Stimulated activated naive CD4-positive, alpha-beta T cell treated with Interleukin-2 at 50 U/mL for 16 hours (primary cell): ENCODE measurements around the gene FMN1.
"Not testable (repeated sequence)": the region's sequence is repeated elsewhere in the genome, so short reads cannot be mapped to it uniquely, and the experiment has no call there.

ENCODE experiments used
- DNase-seq: peaks from one replicate; lab custom pipeline; 2025; lab: John Stamatoyannopoulos, UW

FMN1 gene

GRCh38 chr15:32967521-32967920 is 227.0 kb downstream of the FMN1 start:
- no peak for DNase-seq

GRCh38 chr15:32966512-32966911 is 228.0 kb downstream of the FMN1 start:
- no peak for DNase-seq

GRCh38 chr15:32965897-32966296 is 228.6 kb downstream of the FMN1 start:
- no peak for DNase-seq

GRCh38 chr15:32959077-32959476 is 235.4 kb downstream of the FMN1 start:
- no peak for DNase-seq

GRCh38 chr15:32957219-32957618 is 237.3 kb downstream of the FMN1 start:
- DNase-seq: no peak

- no peak for DNase-seq
These were observed 237.8 kb downstream of the FMN1 start for GRCh38 chr15:32956711-32957110.

- no peak for DNase-seq
These were observed 238.5 kb downstream of the FMN1 start for GRCh38 chr15:32956006-32956405.

- no peak for DNase-seq
These were observed 241.0 kb downstream of the FMN1 start for GRCh38 chr15:32953533-32953910.

GRCh38 chr15:32952901-32953532 is 241.5 kb downstream of the FMN1 start:
- no peak for DNase-seq

GRCh38 chr15:32951736-32952464 is 242.6 kb downstream of the FMN1 start:
- no peak for DNase-seq

GRCh38 chr15:32950051-32950450 is 244.5 kb downstream of the FMN1 start:
- not testable (repeated sequence) for DNase-seq

GRCh38 chr15:32946210-32946609 is 248.3 kb downstream of the FMN1 start:
- DNase-seq: no peak

GRCh38 chr15:32944431-32944830 is 250.1 kb downstream of the FMN1 start:
- DNase-seq: no peak

- DNase-seq: no peak
These were observed 250.8 kb downstream of the FMN1 start for GRCh38 chr15:32943711-32944110.

- DNase-seq: no peak
These were observed 252.1 kb downstream of the FMN1 start for GRCh38 chr15:32942401-32942841.

GRCh38 chr15:32941823-32942222 is 252.7 kb downstream of the FMN1 start:
- DNase-seq: no peak

- DNase-seq: no peak
These were observed 257.5 kb downstream of the FMN1 start for GRCh38 chr15:32936976-32937375.

- DNase-seq: no peak
These were observed 258.1 kb downstream of the FMN1 start for GRCh38 chr15:32936283-32936918.

- no peak for DNase-seq
These were observed 259.4 kb downstream of the FMN1 start for GRCh38 chr15:32935139-32935538.

- DNase-seq: no peak
These were observed 261.3 kb downstream of the FMN1 start for GRCh38 chr15:32933236-32933635.

GRCh38 chr15:32928876-32929275 is 265.6 kb downstream of the FMN1 start:
- DNase-seq: no peak

GRCh38 chr15:32927124-32927523 is 267.4 kb downstream of the FMN1 start:
- DNase-seq: no peak

- no peak for DNase-seq
These were observed 271.3 kb downstream of the FMN1 start for GRCh38 chr15:32923176-32923575.
